IPS DF 6.9 (cell line): ENCODE measurements around the gene LGALS7.
"Not testable (repeated sequence)": the region's sequence is repeated elsewhere in the genome, so short reads cannot be mapped to it uniquely, and the experiment has no call there.

Source experiments
- DNase-seq: peaks from one replicate; pipeline ENCODE4 v3.0.0-alpha.2; 2013; ENCODE audit warnings: low read depth, low spot score
- H3K27ac ChIP-seq: one replicate; pipeline ENCODE4 v1.5.1; 2013; ENCODE audit warnings: low read length, control low read depth
- H3K27me3 ChIP-seq: 2 replicates; pipeline ENCODE4 v1.6.1; 2013; ENCODE audit warnings: mild to moderate bottlenecking, low read length; ENCODE audit not compliant: control insufficient read depth, insufficient read depth
- H3K36me3 ChIP-seq: 2 replicates; pipeline ENCODE4 v1.6.1; 2013; ENCODE audit warnings: low read length; ENCODE audit not compliant: control insufficient read depth, insufficient read depth
- H3K4me1 ChIP-seq: 2 replicates; pipeline ENCODE4 v1.6.1; 2013; ENCODE audit warnings: low read length; ENCODE audit not compliant: control insufficient read depth, insufficient read depth
- H3K4me3 ChIP-seq: 2 replicates; pipeline ENCODE4 v1.5.1; 2013; ENCODE audit warnings: mild to moderate bottlenecking, low read length
- H3K9me3 ChIP-seq: 2 replicates; pipeline ENCODE4 v1.6.1; 2013; ENCODE audit warnings: low read length, inconsistent platforms; ENCODE audit not compliant: control insufficient read depth, insufficient read depth
- WGBS: extraction: QIAGEN DNeasy Blood & Tissue Kit; methylation state at CpG from one replicate; pipeline ENCODE4 v1.1.7; 2013; ENCODE audit warnings: mixed read lengths, missing lambda C conversion rate; ENCODE audit not compliant: insufficient read length, insufficient coverage; 5-methylcytosine and 5-hydroxymethylcytosine counted together

The LGALS7 gene

GRCh38 chr19:38773469-38774177 is at the start of gene LGALS7:
Gene LGALS7 (minus strand): TSS chr19:38773517. CDS start chr19:38773492, 25 bp downstream.
- no CpG with 5 or more reads among the region's 14 CpGs for WGBS
- no peaks in the 10 kb centered on the region for H3K27me3 ChIP-seq
- no peak within 1 kb of the TSS for H3K4me3 ChIP-seq
- DNase-seq = no peak
- no peaks in the 10 kb centered on the region for H3K9me3 ChIP-seq
- no peaks in the 10 kb centered on the region; the same call in 1 of the 2 replicates for H3K4me1 ChIP-seq
- H3K27ac ChIP-seq = no peak within 1 kb of the TSS
- H3K36me3 ChIP-seq = no peaks in the 10 kb centered on the region

- H3K36me3 ChIP-seq = not testable (repeated sequence)
- WGBS = no CpG with 5 or more reads among the region's 29 CpGs
Observed at GRCh38 chr19:38821230-38821825, 48.0 kb upstream of the LGALS7 start.

GRCh38 chr19:38819231-38819920 is 46.1 kb upstream of the LGALS7 start:
- Histone ChIP-seq H3K27ac (no peak overlapping the region), H3K9me3 (no peaks in the 10 kb centered on the region), H3K36me3 (peaks cover 10% of the 10 kb centered on the region), H3K4me1 (no peaks in the 10 kb centered on the region), H3K27me3 (no peaks in the 10 kb centered on the region), H3K4me3 (no peak overlapping the region)
- DNase-seq = no peak
- no CpG with 5 or more reads among the region's 13 CpGs for WGBS

More at GRCh38 chr19:38821230-38821825, 48.0 kb upstream of the LGALS7 start:
- H3K4me3 ChIP-seq, H3K9me3 ChIP-seq, H3K27me3 ChIP-seq, H3K27ac ChIP-seq, DNase-seq, H3K4me1 ChIP-seq: not testable (repeated sequence)

GRCh38 chr19:38817081-38817480 is 43.8 kb upstream of the LGALS7 start:
- WGBS = no CpG with 5 or more reads among the region's 15 CpGs
- H3K9me3 ChIP-seq = no peaks in the 10 kb centered on the region
- no peak for DNase-seq
- no peaks in the 10 kb centered on the region for H3K27me3 ChIP-seq
- H3K27ac ChIP-seq = no peak overlapping the region
- no peaks in the 10 kb centered on the region for H3K4me1 ChIP-seq
- H3K4me3 ChIP-seq = no peak overlapping the region
- H3K36me3 ChIP-seq = peaks cover 10% of the 10 kb centered on the region

- Histone ChIP-seq H3K27ac (no peak overlapping the region), H3K9me3 (no peaks in the 10 kb centered on the region), H3K27me3 (no peaks in the 10 kb centered on the region), H3K36me3 (peaks cover 7% of the 10 kb centered on the region; the same call in 1 of the 2 replicates), H3K4me1 (no peaks in the 10 kb centered on the region), H3K4me3 (no peak overlapping the region)
- no CpG with 5 or more reads among the region's 18 CpGs for WGBS
- DNase-seq = no peak
Observed at GRCh38 chr19:38816131-38816750, 42.9 kb upstream of the LGALS7 start.

- Histone ChIP-seq H3K27me3 (no peaks in the 10 kb centered on the region), H3K9me3 (no peaks in the 10 kb centered on the region), H3K4me3 (no peak overlapping the region), H3K36me3 (peaks cover 7% of the 10 kb centered on the region; the same call in 1 of the 2 replicates), H3K4me1 (no peaks in the 10 kb centered on the region), H3K27ac (no peak overlapping the region)
- DNase-seq = no peak
- WGBS = no CpG with 5 or more reads among the region's 34 CpGs
Observed at GRCh38 chr19:38815059-38816001, 42.0 kb upstream of the LGALS7 start.

- H3K27me3 ChIP-seq, H3K27ac ChIP-seq, H3K36me3 ChIP-seq, DNase-seq, H3K4me3 ChIP-seq, H3K4me1 ChIP-seq, H3K9me3 ChIP-seq: not testable (repeated sequence)
- no CpG with 5 or more reads among the region's 2 CpGs for WGBS
Observed at GRCh38 chr19:38813932-38814331, 40.6 kb upstream of the LGALS7 start.

- H3K36me3 ChIP-seq = peaks cover 7% of the 10 kb centered on the region; the same call in 1 of the 2 replicates
- H3K27ac ChIP-seq = no peak overlapping the region
- no peaks in the 10 kb centered on the region for H3K4me1 ChIP-seq
- H3K27me3 ChIP-seq = no peaks in the 10 kb centered on the region
- no peak overlapping the region for H3K4me3 ChIP-seq
- WGBS = no CpG with 5 or more reads among the region's 6 CpGs
- DNase-seq = no peak
- H3K9me3 ChIP-seq = no peaks in the 10 kb centered on the region
Observed at GRCh38 chr19:38813323-38813722, 40.0 kb upstream of the LGALS7 start.

GRCh38 chr19:38812841-38813320 is 39.6 kb upstream of the LGALS7 start, which contains the start of gene LGALS4:
Gene LGALS4 (minus strand): TSS chr19:38812945. CDS start chr19:38812886, 59 bp downstream.
- peaks cover 7% of the 10 kb centered on the region; the same call in 1 of the 2 replicates for H3K36me3 ChIP-seq
- no peak for DNase-seq
- no peak within 1 kb of the TSS for H3K27ac ChIP-seq
- no peaks in the 10 kb centered on the region for H3K9me3 ChIP-seq
- H3K27me3 ChIP-seq = no peaks in the 10 kb centered on the region
- no peaks in the 10 kb centered on the region for H3K4me1 ChIP-seq
- H3K4me3 ChIP-seq = no peak within 1 kb of the TSS
- no CpG with 5 or more reads among the region's 15 CpGs for WGBS
